Rectal smooth muscle tissue (tissue), 1 donor: ENCODE results near the gene CD276.

Source experiments
- H3K27ac ChIP-seq: one replicate; pipeline ENCODE4 v1.7.0; 2013; ENCODE audit warnings: low read depth, low read length, inconsistent platforms
- H3K27me3 ChIP-seq: one replicate; pipeline ENCODE4 v1.7.0; 2013; ENCODE audit warnings: low read length; ENCODE audit not compliant: control insufficient read depth, insufficient read depth
- H3K36me3 ChIP-seq: one replicate; pipeline ENCODE4 v1.7.0; 2013; ENCODE audit warnings: low read length; ENCODE audit not compliant: control insufficient read depth, insufficient read depth
- H3K4me1 ChIP-seq: one replicate; pipeline ENCODE4 v1.7.0; 2013; ENCODE audit warnings: low read length; ENCODE audit not compliant: control insufficient read depth, insufficient read depth
- H3K4me3 ChIP-seq: one replicate; pipeline ENCODE4 v1.7.0; 2013; ENCODE audit warnings: low read length
- H3K9ac ChIP-seq: one replicate; pipeline ENCODE4 v1.7.0; 2013; ENCODE audit warnings: low read length

CD276 gene

DNA sequence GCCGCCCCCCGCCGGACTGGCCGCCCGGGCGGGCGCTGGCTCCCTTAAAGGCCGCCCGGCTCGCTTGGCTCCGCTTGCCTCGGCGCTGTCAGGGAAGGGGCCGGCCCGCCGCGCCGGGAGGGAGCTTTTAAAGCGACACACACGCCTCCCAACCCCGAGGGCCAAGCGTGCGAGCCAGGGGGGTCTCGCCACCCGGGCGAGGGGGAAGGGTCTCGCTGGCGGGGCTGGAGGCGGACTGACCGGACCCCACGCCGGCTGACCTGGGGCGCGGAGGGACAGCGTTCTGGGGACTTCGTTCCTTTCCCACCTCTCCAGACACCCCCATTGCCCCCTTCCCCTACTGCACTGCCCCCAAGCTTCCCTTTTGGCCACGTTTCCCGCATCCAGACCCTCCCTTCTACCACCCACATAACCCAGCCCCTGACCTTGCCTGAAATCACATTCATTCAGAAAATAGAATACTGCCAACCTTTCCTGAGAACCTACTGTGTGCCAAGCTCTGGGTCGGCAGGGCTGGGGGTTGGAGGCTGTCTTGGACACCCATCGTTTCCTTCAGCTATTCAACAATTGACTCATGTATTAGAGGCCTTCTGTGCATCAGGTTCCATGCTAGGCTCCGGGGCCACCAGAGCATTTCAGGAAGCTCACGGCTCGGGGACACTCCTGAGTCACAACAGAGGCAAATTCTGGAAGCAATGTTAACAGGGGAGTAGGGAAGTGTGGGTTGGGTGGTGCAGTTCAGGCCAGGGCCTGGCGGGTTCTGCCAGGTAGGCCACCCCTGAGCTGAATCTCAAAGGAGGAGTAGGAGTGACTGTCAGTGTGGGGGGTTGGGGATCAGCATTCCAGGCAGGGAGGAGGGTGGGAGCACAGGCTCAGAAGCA is 69.3 kb downstream of the CD276 start, which contains the start of gene INSYN1:
Gene INSYN1 (minus strand): TSS at position 102 of the 881 bp plus-strand sequence. CDS start 2,221 bp downstream, outside the sequence.
- H3K36me3 ChIP-seq, result no peaks in the 10 kb centered on the region
- H3K9ac ChIP-seq, result no peak within 1 kb of the TSS
- H3K4me3 ChIP-seq, result peak within 1 kb of the TSS; percentile 53
- no peak within 1 kb of the TSS for H3K27ac ChIP-seq
- peaks cover 2% of the 10 kb centered on the region for H3K27me3 ChIP-seq
- H3K4me1 ChIP-seq, result peaks cover 3% of the 10 kb centered on the region

- no peak overlapping the region for H3K27ac ChIP-seq
- H3K4me3 ChIP-seq, result no peak overlapping the region
- no peak overlapping the region for H3K9ac ChIP-seq
- no peaks in the 10 kb centered on the region for H3K36me3 ChIP-seq
- no peaks in the 10 kb centered on the region for H3K27me3 ChIP-seq
- peaks cover 3% of the 10 kb centered on the region for H3K4me1 ChIP-seq
These were observed 70.3 kb downstream of the CD276 start for GRCh38 chr15:73754461-73754860.

- no peak overlapping the region for H3K27ac ChIP-seq
- peaks cover 3% of the 10 kb centered on the region for H3K4me1 ChIP-seq
- H3K36me3 ChIP-seq, result no peaks in the 10 kb centered on the region
- H3K9ac ChIP-seq, result no peak overlapping the region
- H3K27me3 ChIP-seq, result no peaks in the 10 kb centered on the region
- H3K4me3 ChIP-seq, result no peak overlapping the region
These were observed 71.3 kb downstream of the CD276 start for GRCh38 chr15:73755481-73755880.

DNA sequence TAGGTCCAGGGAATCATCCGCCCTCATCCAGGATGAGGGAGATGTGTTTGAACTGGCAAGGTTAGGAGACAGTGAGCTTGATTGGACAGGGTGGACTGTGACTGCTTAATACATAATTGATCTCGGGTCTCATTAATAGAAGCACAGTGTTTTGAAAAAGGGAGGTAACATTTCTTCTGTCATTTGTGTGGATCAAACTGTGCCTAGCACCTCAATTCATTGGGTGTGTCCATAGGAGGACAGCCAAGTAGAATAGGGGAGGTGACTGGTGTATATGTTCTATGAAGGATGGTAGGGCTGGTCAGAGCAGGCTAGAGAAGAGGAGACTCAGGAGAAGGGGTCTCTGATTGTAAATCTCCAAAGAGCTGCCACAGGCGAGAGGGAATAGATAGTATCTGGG is 71.8 kb downstream of the CD276 start:
- Histone ChIP-seq H3K4me3 (no peak overlapping the region), H3K27me3 (no peaks in the 10 kb centered on the region), H3K27ac (no peak overlapping the region), H3K4me1 (peaks cover 3% of the 10 kb centered on the region), H3K9ac (no peak overlapping the region), H3K36me3 (no peaks in the 10 kb centered on the region)

DNA sequence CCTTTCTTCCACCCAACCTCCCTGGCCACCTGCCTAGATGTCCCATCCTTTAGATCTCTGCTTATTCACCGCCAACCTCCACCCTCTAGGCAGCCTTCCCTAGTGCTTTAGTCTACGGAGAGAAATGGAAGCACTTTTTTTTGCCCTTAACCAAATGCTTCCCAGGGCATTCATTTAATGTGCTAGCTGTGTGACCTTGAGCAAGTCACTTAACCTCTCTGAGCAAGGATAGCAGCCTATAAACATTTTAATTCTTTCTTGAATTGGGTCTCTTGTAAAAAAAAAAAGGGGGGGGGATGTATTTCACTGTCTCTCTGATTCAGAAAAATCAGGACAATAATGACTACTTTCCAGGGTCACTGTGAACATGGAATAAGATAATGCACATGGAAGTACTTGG is 72.2 kb downstream of the CD276 start:
- Histone ChIP-seq H3K27me3 (no peaks in the 10 kb centered on the region), H3K27ac (no peak overlapping the region), H3K4me1 (peaks cover 2% of the 10 kb centered on the region), H3K4me3 (no peak overlapping the region), H3K9ac (no peak overlapping the region), H3K36me3 (no peaks in the 10 kb centered on the region)

- Histone ChIP-seq H3K4me3 (no peak overlapping the region), H3K27me3 (no peaks in the 10 kb centered on the region), H3K9ac (no peak overlapping the region), H3K36me3 (no peaks in the 10 kb centered on the region), H3K27ac (no peak overlapping the region), H3K4me1 (no peaks in the 10 kb centered on the region)
These were observed 72.8 kb downstream of the CD276 start for GRCh38 chr15:73756947-73757513.

DNA sequence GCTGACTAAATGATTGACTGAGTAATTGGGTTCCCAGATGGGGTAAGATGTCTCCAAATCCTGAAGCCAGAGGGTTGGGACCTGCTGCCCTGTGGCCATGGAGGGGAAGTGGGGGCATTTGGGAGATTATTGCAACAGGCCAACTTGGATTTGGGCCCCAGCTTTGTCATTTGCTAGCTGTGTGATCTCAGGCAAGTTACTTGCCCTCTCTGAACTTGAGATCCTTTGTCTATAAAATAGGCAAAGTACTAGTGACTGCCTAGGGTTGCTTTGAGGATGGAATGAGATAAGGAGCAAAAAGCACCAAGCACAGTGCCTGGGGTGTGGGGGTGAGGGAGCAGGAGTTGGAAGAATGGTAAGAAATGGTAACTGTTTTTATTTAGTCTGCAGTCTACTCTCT is 73.4 kb downstream of the CD276 start:
- Histone ChIP-seq H3K27ac (no peak overlapping the region), H3K4me3 (no peak overlapping the region), H3K9ac (no peak overlapping the region), H3K36me3 (no peaks in the 10 kb centered on the region), H3K27me3 (no peaks in the 10 kb centered on the region), H3K4me1 (no peaks in the 10 kb centered on the region)

DNA sequence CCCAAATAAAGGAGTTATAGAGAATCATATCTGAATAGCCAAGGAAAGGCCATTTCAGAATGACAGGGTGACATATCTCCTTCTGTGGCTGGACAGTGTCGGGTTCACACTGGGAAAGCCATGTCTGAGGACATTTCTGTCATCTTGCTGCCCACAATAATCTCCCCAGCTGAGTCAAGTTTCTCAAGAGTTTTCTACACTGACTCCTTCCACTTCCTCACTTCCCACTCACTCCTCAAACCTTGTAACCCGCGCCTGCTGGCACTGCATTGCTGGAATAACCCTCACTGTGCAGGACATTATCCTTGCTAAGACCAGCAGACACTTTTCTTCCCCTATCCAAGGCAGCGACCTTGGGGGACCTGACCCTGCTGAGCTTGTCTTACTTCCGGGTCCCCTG is 74.3 kb downstream of the CD276 start:
- Histone ChIP-seq H3K4me3 (no peak overlapping the region), H3K36me3 (no peaks in the 10 kb centered on the region), H3K9ac (no peak overlapping the region), H3K4me1 (no peaks in the 10 kb centered on the region), H3K27ac (no peak overlapping the region), H3K27me3 (no peaks in the 10 kb centered on the region)

GRCh38 chr15:73760330-73761329 is 76.4 kb downstream of the CD276 start:
- Histone ChIP-seq H3K9ac (no peak overlapping the region), H3K4me1 (no peaks in the 10 kb centered on the region), H3K4me3 (no peak overlapping the region), H3K36me3 (no peaks in the 10 kb centered on the region), H3K27ac (no peak overlapping the region), H3K27me3 (no peaks in the 10 kb centered on the region)

DNA sequence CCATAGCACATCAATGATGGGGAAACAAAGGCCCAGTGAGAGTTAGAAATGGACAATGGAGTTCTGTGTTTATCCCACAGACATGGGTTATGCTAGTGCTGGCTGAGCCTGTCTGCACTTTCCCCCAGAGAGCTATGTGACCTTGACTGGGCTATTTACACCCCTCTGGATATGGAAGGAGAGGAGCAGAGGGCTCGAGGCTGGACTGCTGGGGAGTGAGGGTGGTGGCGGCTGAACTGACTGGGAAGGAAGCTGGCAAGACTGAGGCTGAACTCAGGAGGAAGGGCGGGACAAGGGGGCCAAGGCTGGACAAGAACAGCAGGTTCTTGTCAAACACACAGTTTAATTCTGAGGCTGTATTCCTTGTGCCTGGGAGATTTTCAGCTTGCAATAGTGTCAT is 79.7 kb downstream of the CD276 start:
- Histone ChIP-seq H3K27ac (no peak overlapping the region), H3K27me3 (no peaks in the 10 kb centered on the region), H3K4me3 (no peak overlapping the region), H3K9ac (no peak overlapping the region), H3K36me3 (no peaks in the 10 kb centered on the region), H3K4me1 (no peaks in the 10 kb centered on the region)
